A549 (cell line): ENCODE data around the gene KBTBD6.

Experiments used
- ATOH8 ChIP-seq: fragments of 250-450 bp; sonication (Bioruptor Pico); IDR thresholded peaks from 2 replicates; pipeline ENCODE4 v1.5.0; 2020; ENCODE audit warnings: low read depth, mild to moderate bottlenecking, moderate library complexity
- CBX2 ChIP-seq: fragments of 200-600 bp; sonication (generic); IDR thresholded peaks from 2 replicates; pipeline ENCODE4 v1.6.1; 2016; ENCODE audit warnings: low read depth, mild to moderate bottlenecking, borderline replicate concordance
- CTCF ChIP-seq: fragments of >200 bp; sonication (Bioruptor Twin); formaldehyde crosslinking; IDR thresholded peaks from 3 replicates; pipeline ENCODE4 v1.5.1; 2016
- EHMT2 ChIP-seq: fragments of 200-600 bp; sonication (generic); IDR thresholded peaks from 2 replicates; pipeline ENCODE4 v1.6.1; 2016; ENCODE audit warnings: antibody characterized with exemption, low read depth, mild to moderate bottlenecking, moderate library complexity
- EP300 ChIP-seq, 2 experiments: fragments of >200 bp; sonication (Bioruptor Twin); formaldehyde crosslinking; IDR thresholded peaks; 2 replicates in 1 of 2; 3 replicates in 1 of 2; pipeline ENCODE4 v1.6.1; 2016 to 2017
- HDAC2 ChIP-seq: fragments of 200-600 bp; sonication (generic); IDR thresholded peaks from 2 replicates; pipeline ENCODE4 v1.6.1; 2016
- HOXA7 ChIP-seq: fragments of 250-450 bp; sonication (Bioruptor Pico); IDR thresholded peaks from 2 replicates; pipeline ENCODE4 v1.5.0; 2020; ENCODE audit warnings: mild to moderate bottlenecking, moderate library complexity
- MYC ChIP-seq: IDR thresholded peaks from 2 replicates; pipeline ENCODE4 v1.6.1; 2012; ENCODE audit warnings: mild to moderate bottlenecking, inconsistent platforms, low read length, improper control_type of control experiment, borderline replicate concordance
- NR3C1 ChIP-seq: fragments of >200 bp; sonication (Bioruptor Twin); formaldehyde crosslinking; IDR thresholded peaks from 3 replicates; pipeline ENCODE4 v1.6.1; 2017
- POLR2A ChIP-seq: IDR thresholded peaks from 2 replicates; pipeline ENCODE4 v1.6.1; 2012; ENCODE audit warnings: mild to moderate bottlenecking, low read length
- REST ChIP-seq: fragments of 200-600 bp; sonication (generic); IDR thresholded peaks from 2 replicates; pipeline ENCODE4 v1.6.1; 2016; ENCODE audit warnings: antibody characterized with exemption, mild to moderate bottlenecking, moderate library complexity

- no peak for TF ChIP-seq CTCF
- no peak for TF ChIP-seq HDAC2
- no peak for TF ChIP-seq POLR2A
- TF ChIP-seq CBX2, result no peak
- no peak for TF ChIP-seq MYC
- TF ChIP-seq HOXA7 (CRISPR knock-in tag), result no peak
- TF ChIP-seq EHMT2, result no peak
- TF ChIP-seq REST, result no peak
- TF ChIP-seq EP300 (IDR thresholded peaks at IDR 0.05), result no peak
- no peak for TF ChIP-seq NR3C1
- TF ChIP-seq ATOH8 (CRISPR knock-in tag), result no peak
These were observed 1.3 kb upstream of the KBTBD6 start for GRCh38 chr13:41133951-41134350.
